Testis (tissue), 5 donors: ENCODE data around the gene L3MBTL3. TPM values are rescaled to one million over a fixed set of nuclear protein-coding genes. Genes with fewer than 3 reads are reported as not detected.

Experiments used
- DNase-seq: peaks from one replicate; pipeline ENCODE4 v3.0.0-alpha.2; 2019
- H3K27ac ChIP-seq, 2 donors: fragments of 200-600 bp; sonication (generic); one replicate each; pipeline ENCODE4 v1.5.1; 2019
- H3K27me3 ChIP-seq: fragments of 200-600 bp; sonication (generic); one replicate; pipeline ENCODE4 v1.5.1; 2019
- H3K36me3 ChIP-seq: fragments of 200-600 bp; sonication (generic); one replicate; pipeline ENCODE4 v1.5.1; 2017; ENCODE audit warnings: low read depth; ENCODE audit errors: missing control alignments
- H3K4me1 ChIP-seq: fragments of 200-600 bp; sonication (generic); one replicate; pipeline ENCODE4 v1.5.1; 2019
- H3K4me3 ChIP-seq, 2 donors: fragments of 200-600 bp; sonication (generic); one replicate each; pipeline ENCODE4 v1.5.1; 2017 to 2019
- H3K9me3 ChIP-seq: fragments of 200-600 bp; sonication (generic); one replicate; pipeline ENCODE4 v1.5.1; 2017
- CTCF ChIP-seq, 3 experiments: fragments of 450-650 bp in 2 of 3; fragments of 200-600 bp in 1 of 3; sonication (generic) in 1 of 3; IDR thresholded peaks; one replicate each; pipeline ENCODE4 v1.5.1; 2016 to 2019; ENCODE audit warnings: antibody characterized with exemption in 3 of 3, mild to moderate bottlenecking in 2 of 3, moderate library complexity in 1 of 3
- POLR2A ChIP-seq: fragments of 450-650 bp; IDR thresholded peaks from one replicate; pipeline ENCODE4 v1.6.1; 2017; ENCODE audit warnings: antibody characterized with exemption, mild to moderate bottlenecking, moderate library complexity
- WGBS, 2 donors: methylation state at CpG; one replicate each; pipeline ENCODE4 v1.1.5; 2018; 5-methylcytosine and 5-hydroxymethylcytosine counted together
- intact Hi-C: fragments of 100-400 bp; cut with DNase I; formaldehyde crosslinking; loops from one replicate; pipeline ENCODE4 v1.15.1; 2023; ENCODE audit warnings: low total_unique reads
- long read RNA-seq, 2 donors: transcript quantifications; one replicate each; lab custom pipeline, GENCODE V29; 2026
- polyA plus RNA-seq: library from polyadenylated mRNA; stranded (reverse); fragments of 350-450 nt; fragmentation: Illumina TruSeq; extraction: RNeasy Lipid Tissue Mini Kit (QIAGEN cat#74804); gene quantifications from one replicate; pipeline ENCODE4 v1.2.3, GENCODE V29; 2014; ENCODE audit warnings: low read depth, low replicate concordance; ENCODE audit not compliant: insufficient read depth
- total RNA-seq, 2 donors: library from RNA; depleted of rRNA; stranded (reverse); fragments of >200 nt; gene quantifications; one replicate each; pipeline ENCODE4 v1.2.3, GENCODE V29; 2016

L3MBTL3 gene
- 10 to 100 TPM; 25.0 to 32.3 TPM for total RNA-seq
- 11.0 TPM for polyA plus RNA-seq
- long read RNA-seq, donor 1, result 0 reads
- long read RNA-seq, donor 2, full-length matches to known transcripts, result 2 of 2 reads
- long read RNA-seq, donor 2, partial matches to known transcripts, result 0 of 2 reads
- long read RNA-seq, donor 2, other reads (novel, unspliced or antisense), result 0 of 2 reads

- TF ChIP-seq POLR2A (no peak), CTCF (IDR thresholded peaks at IDR 0.05) (no peak)
- H3K9me3 ChIP-seq, result no peaks in the 10 kb centered on the region
- 0 to 1% methylated on average over 27 of the region's 27 CpGs for WGBS, 2 donors
- H3K4me1 ChIP-seq, result no peaks in the 10 kb centered on the region
- H3K36me3 ChIP-seq, result no peaks in the 10 kb centered on the region
- peak; percentile 91 for DNase-seq
- H3K27ac ChIP-seq, result peak within 1 kb of the TSS; percentile 84 to 86
- intact Hi-C loops, result no loop called here
- no peaks in the 10 kb centered on the region for H3K27me3 ChIP-seq
- peak within 1 kb of the TSS; percentile 78 to 92 for H3K4me3 ChIP-seq
These were observed at the start of gene L3MBTL3 for GRCh38 chr6:130018292-130018743. TSS of gene L3MBTL3 (plus strand) at chr6:130018581. CDS start at chr6:130042700, 24,119 bp downstream.

- no peak overlapping the region for H3K4me3 ChIP-seq
- no peaks in the 10 kb centered on the region for H3K9me3 ChIP-seq
- H3K27ac ChIP-seq, result no peak overlapping the region
- intact Hi-C loops, result no loop called here
- no peaks in the 10 kb centered on the region for H3K4me1 ChIP-seq
- TF ChIP-seq CTCF (IDR thresholded peaks at IDR 0.05), result no peak
- no peak for TF ChIP-seq POLR2A
- DNase-seq, result no peak
- no peaks in the 10 kb centered on the region for H3K27me3 ChIP-seq
- WGBS, 2 donors, result 80 to 86% methylated on average over 2 of the region's 2 CpGs
- no peaks in the 10 kb centered on the region for H3K36me3 ChIP-seq
These were observed 49.3 kb upstream of the L3MBTL3 start for GRCh38 chr6:129969064-129969463.

GRCh38 chr6:129976110-129976509 lies 42.3 kb upstream of the L3MBTL3 start:
- DNase-seq, result no peak
- TF ChIP-seq POLR2A (no peak), CTCF (IDR thresholded peaks at IDR 0.05) (no peak)
- Histone ChIP-seq H3K9me3 (no peaks in the 10 kb centered on the region), H3K27ac (no peak overlapping the region), H3K4me3 (no peak overlapping the region), H3K27me3 (no peaks in the 10 kb centered on the region), H3K36me3 (no peaks in the 10 kb centered on the region), H3K4me1 (no peaks in the 10 kb centered on the region)
- WGBS, 2 donors, result 95 to 96% methylated on average over 4 of the region's 4 CpGs
- intact Hi-C loops, result no loop called here

- no peak overlapping the region for H3K4me3 ChIP-seq
- WGBS, 2 donors, result 81 to 92% methylated on average over 6 of the region's 6 CpGs
- intact Hi-C loops, result no loop called here
- H3K27ac ChIP-seq, result no peak overlapping the region
- H3K36me3 ChIP-seq, result no peaks in the 10 kb centered on the region
- no peaks in the 10 kb centered on the region for H3K9me3 ChIP-seq
- no peaks in the 10 kb centered on the region for H3K27me3 ChIP-seq
- TF ChIP-seq POLR2A (no peak), CTCF (IDR thresholded peaks at IDR 0.05) (no peak)
- no peaks in the 10 kb centered on the region for H3K4me1 ChIP-seq
- DNase-seq, result no peak
These were observed 40.0 kb upstream of the L3MBTL3 start for GRCh38 chr6:129978148-129978916.
